HepG2 (cell line): ENCODE measurements around the gene GHRL. TPM values are rescaled to one million over a fixed set of nuclear protein-coding genes. Genes with fewer than 3 reads are reported as not detected.

Experiments
- ATF5 ChIP-seq: sonication (generic); formaldehyde crosslinking; IDR thresholded peaks from 2 replicates; pipeline ENCODE4 v1.4.0; 2020; ENCODE audit warnings: mild to moderate bottlenecking, low read depth, missing genetic modification reagents
- CCDC6 ChIP-seq: sonication (generic); formaldehyde crosslinking; IDR thresholded peaks from 2 replicates; pipeline ENCODE4 v1.8.1; 2022; ENCODE audit warnings: mild to moderate bottlenecking, missing genetic modification reagents, moderate library complexity
- FUBP1 ChIP-seq: sonication (generic); formaldehyde crosslinking; IDR thresholded peaks from 2 replicates; pipeline ENCODE4 v1.5.1; 2020; ENCODE audit warnings: missing genetic modification reagents, mild to moderate bottlenecking, borderline replicate concordance
- IKZF4 ChIP-seq: sonication (generic); formaldehyde crosslinking; IDR thresholded peaks from 2 replicates; pipeline ENCODE4 v1.5.1; 2020; ENCODE audit warnings: borderline replicate concordance, mild to moderate bottlenecking, low read depth, missing genetic modification reagents; ENCODE audit errors: not compliant biosample characterization
- JUN ChIP-seq: sonication (generic); formaldehyde crosslinking; IDR thresholded peaks from 2 replicates; pipeline ENCODE4 v1.4.0; 2020; ENCODE audit warnings: mild to moderate bottlenecking, missing genetic modification reagents
- KLF15 ChIP-seq: sonication (generic); formaldehyde crosslinking; IDR thresholded peaks from 2 replicates; pipeline ENCODE4 v1.8.1; 2023; ENCODE audit warnings: borderline replicate concordance, mild to moderate bottlenecking, inconsistent platforms, missing genetic modification reagents, mixed read lengths
- LRRFIP1 ChIP-seq: sonication (generic); formaldehyde crosslinking; conservative IDR thresholded peaks from 2 replicates; pipeline ENCODE4 v1.4.0; 2020; ENCODE audit warnings: missing genetic modification reagents
- MNT ChIP-seq: fragments of 450-650 bp; IDR thresholded peaks from 2 replicates; pipeline ENCODE4 v1.6.1; 2016
- MYPOP ChIP-seq: sonication (generic); formaldehyde crosslinking; IDR thresholded peaks from 2 replicates; pipeline ENCODE4 v1.8.1; 2023; ENCODE audit warnings: mild to moderate bottlenecking, moderate library complexity, missing genetic modification reagents
- POGZ ChIP-seq: sonication (generic); formaldehyde crosslinking; IDR thresholded peaks from 2 replicates; pipeline ENCODE4 v1.4.0; 2020; ENCODE audit warnings: mild to moderate bottlenecking, missing genetic modification reagents
- PTBP1 ChIP-seq: fragments of 200-400 bp; formaldehyde crosslinking; IDR thresholded peaks from 2 replicates; pipeline ENCODE4 v1.6.1; 2018; ENCODE audit warnings: low read length, low read depth; ENCODE audit not compliant: poor library complexity, severe bottlenecking
- ZBTB2 ChIP-seq: sonication (generic); formaldehyde crosslinking; IDR thresholded peaks from 2 replicates; pipeline ENCODE4 v1.8.0; 2022; ENCODE audit warnings: low read depth, missing genetic modification reagents
- ZNF333 ChIP-seq: sonication (generic); formaldehyde crosslinking; IDR thresholded peaks from 2 replicates; pipeline ENCODE4 v1.4.0; 2020; ENCODE audit warnings: mild to moderate bottlenecking, missing genetic modification reagents, borderline replicate concordance
- ZNF430 ChIP-seq: sonication (generic); formaldehyde crosslinking; IDR thresholded peaks from 2 replicates; pipeline ENCODE4 v1.9.0; 2021; ENCODE audit warnings: mild to moderate bottlenecking, missing genetic modification reagents
- ZNF616 ChIP-seq: sonication (generic); formaldehyde crosslinking; IDR thresholded peaks from 2 replicates; pipeline ENCODE4 v1.5.0; 2020; ENCODE audit warnings: low read depth, mild to moderate bottlenecking, missing genetic modification reagents
- ZNF639 ChIP-seq: conservative IDR thresholded peaks from 2 replicates; pipeline ENCODE4 v1.6.1; 2018; ENCODE audit warnings: missing genetic modification reagents
- ZSCAN21 ChIP-seq: sonication (generic); formaldehyde crosslinking; IDR thresholded peaks from 2 replicates; pipeline ENCODE4 v1.8.0; 2022; ENCODE audit warnings: mild to moderate bottlenecking, missing genetic modification reagents, moderate library complexity, borderline replicate concordance
- ZSCAN30 ChIP-seq: sonication (generic); formaldehyde crosslinking; IDR thresholded peaks from 2 replicates; pipeline ENCODE4 v1.5.0; 2020; ENCODE audit warnings: mild to moderate bottlenecking, missing genetic modification reagents
- polyA plus RNA-seq, 8 experiments: library from polyadenylated mRNA; depleted of rRNA in 3 of 8; stranded (reverse) in 7 of 8; unstranded in 1 of 8; fragments of >200 nt; fragmentation: Illumina TruSeq in 4 of 8; extraction: Trizol in 4 of 8; gene quantifications; 2 replicates each; pipeline versions ENCODE4 v1.2.1 to v1.2.3, GENCODE V29; 2011 to 2016; ENCODE audit warnings: low read depth in 4 of 8, missing spikeins in 1 of 8, mixed read lengths in 1 of 8; ENCODE audit not compliant: insufficient read depth in 1 of 8
- total RNA-seq, 5 experiments: library from RNA; depleted of rRNA; stranded (reverse); fragments of >200 nt; fragmentation: Illumina TruSeq; extraction: Trizol; gene quantifications; 2 replicates each; pipeline ENCODE4 v1.2.3, GENCODE V29; 2016; ENCODE audit warnings: low read depth in 1 of 5

The GHRL gene
- total and polyA plus RNA-seq, 2 of the 13 experiments (the other 11 are each of a cell fraction or from before 2014, with no cell fraction given): 0.09 TPM; not detected in 1

GRCh38 chr3:10317311-10317960, 24.7 kb upstream of the GHRL start (continued):
- TF ChIP-seq FUBP1 (CRISPR knock-in tag) (no peak), ATF5 (CRISPR knock-in tag) (no peak), ZNF639 (no peak), LRRFIP1 (CRISPR knock-in tag) (no peak), MYPOP (no peak), CCDC6 (CRISPR knock-in tag) (no peak), PTBP1 (no peak), POGZ (CRISPR knock-in tag) (no peak), ZNF616 (no peak), MNT (no peak), ZSCAN30 (no peak), ZNF333 (CRISPR knock-in tag) (no peak), ZBTB2 (CRISPR knock-in tag) (no peak), JUN (CRISPR knock-in tag) (peak; percentile 50), ZNF430 (CRISPR knock-in tag) (no peak), IKZF4 (no peak), KLF15 (CRISPR knock-in tag) (no peak), ZSCAN21 (CRISPR knock-in tag) (no peak)
